ENCODE data around the gene SPTBN1.

- no peak for TF ChIP-seq NFRKB (IDR thresholded peaks at IDR 0.05)
- TF ChIP-seq FOXM1 (IDR thresholded peaks at IDR 0.05; ENCODE audit: borderline replicate concordance): no peak
- TF ChIP-seq TARDBP (IDR thresholded peaks at IDR 0.05): no peak
- no peak for TF ChIP-seq BHLHE40 (IDR thresholded peaks at IDR 0.05; ENCODE audit: borderline replicate concordance)
- TF ChIP-seq ELF4 (IDR thresholded peaks at IDR 0.05): no peak
- TF ChIP-seq SP1 (IDR thresholded peaks at IDR 0.05): no peak
- TF ChIP-seq ARNT (IDR thresholded peaks at IDR 0.05): no peak
- TF ChIP-seq FOXA1 (IDR thresholded peaks at IDR 0.05): no peak
- no peak for TF ChIP-seq CTBP1 (IDR thresholded peaks at IDR 0.05; ENCODE audit: borderline replicate concordance)
- TF ChIP-seq FOXK2 (IDR thresholded peaks at IDR 0.05): no peak
Observed at GRCh38 chr2:54691445-54692135, 235.5 kb downstream of the SPTBN1 start.

Measured in HEK293T (cell line).